PC-3 (cell line): Measurements from ENCODE around the gene GPS2. TPM values are rescaled to one million over a fixed set of nuclear protein-coding genes. Genes with fewer than 3 reads are reported as not detected.

Source experiments
- ATAC-seq: fragments of 200-7000 bp; cut with Tn5 transposase; 2 replicates; pipeline ENCODE4 v1.9.1; 2020; ENCODE audit warnings: mild to moderate bottlenecking, moderate library complexity
- BruUV-seq: library from RNA; stranded (reverse); fragments of 400-500 nt; replicated peaks from 2 replicates; lab custom pipeline; 2021; lab: Mats Ljungman, UMichigan
- CTCF ChIA-PET: fragments of 300-600 bp; sonication (Branson Sonifier 250); formaldehyde crosslinking; loops from one replicate; lab custom pipeline; 2022; ENCODE audit warnings: antibody characterized with exemption; lab: Charles Lee
- POLR2A ChIA-PET: fragments of 300-600 bp; sonication (Branson Sonifier 250); formaldehyde crosslinking; loops from one replicate; lab custom pipeline; 2022; ENCODE audit warnings: antibody characterized with exemption; ENCODE audit not compliant: unreplicated experiment; lab: Charles Lee
- DNase-seq: peaks from one replicate; pipeline ENCODE4 v3.0.0-alpha.2; 2015
- H2AFZ ChIP-seq: fragments of 300-600 bp; sonication (generic); 2 replicates; pipeline ENCODE4 v1.6.0; 2016; ENCODE audit warnings: antibody characterized with exemption, low read length
- H3F3A ChIP-seq: fragments of 300-600 bp; sonication (generic); one replicate; pipeline ENCODE4 v1.6.0; 2017; ENCODE audit warnings: antibody characterized with exemption, low read length, control low read depth, mild to moderate bottlenecking; ENCODE audit not compliant: unreplicated experiment
- H3K27ac ChIP-seq: fragments of 300-600 bp; sonication (generic); 2 replicates; pipeline ENCODE4 v1.5.1; 2016; ENCODE audit warnings: mild to moderate bottlenecking, low read length
- H3K27me3 ChIP-seq: fragments of 300-600 bp; sonication (generic); 2 replicates; pipeline ENCODE4 v1.6.1; 2016; ENCODE audit warnings: low read length, mixed read lengths
- H3K36me3 ChIP-seq: fragments of 300-600 bp; sonication (generic); 2 replicates; pipeline ENCODE4 v1.6.1; 2016; ENCODE audit warnings: low read depth, mixed run types, low read length, mixed read lengths
- H3K4me1 ChIP-seq: fragments of 300-600 bp; sonication (generic); 2 replicates; pipeline ENCODE4 v1.5.1; 2016; ENCODE audit warnings: low read length; ENCODE audit not compliant: insufficient read depth
- H3K4me2 ChIP-seq: fragments of 300-600 bp; sonication (generic); 2 replicates; pipeline ENCODE4 v1.6.0; 2016; ENCODE audit warnings: low read length
- H3K4me3 ChIP-seq: fragments of 300-600 bp; sonication (generic); 2 replicates; pipeline ENCODE4 v1.5.1; 2016; ENCODE audit warnings: mild to moderate bottlenecking, low read length, mixed read lengths
- H3K79me2 ChIP-seq: fragments of 300-600 bp; sonication (generic); 2 replicates; pipeline ENCODE4 v1.6.1; 2017; ENCODE audit warnings: low read length, mixed read lengths
- H3K9ac ChIP-seq: fragments of 300-600 bp; sonication (generic); 2 replicates; pipeline ENCODE4 v1.6.0; 2016; ENCODE audit warnings: mild to moderate bottlenecking, low read length
- H3K9me2 ChIP-seq: fragments of 300-600 bp; sonication (generic); replicated peaks from 2 replicates; pipeline ENCODE4 v1.6.1; 2016; ENCODE audit warnings: mixed run types, low read length, mixed read lengths
- H3K9me3 ChIP-seq: fragments of 300-600 bp; sonication (generic); 2 replicates; pipeline ENCODE4 v1.6.1; 2016; ENCODE audit warnings: low read length, mixed read lengths
- H4K20me1 ChIP-seq: fragments of 300-600 bp; sonication (generic); 2 replicates; pipeline ENCODE4 v1.6.1; 2016; ENCODE audit warnings: low read length, mixed read lengths
- CTCF ChIP-seq: fragments of 300-600 bp; sonication (generic); conservative IDR thresholded peaks from 2 replicates; pipeline ENCODE4 v1.5.1; 2017; ENCODE audit warnings: antibody characterized with exemption, low read depth, mild to moderate bottlenecking, low read length
- EZH2 ChIP-seq: fragments of 300-600 bp; sonication (generic); IDR thresholded peaks from one replicate; pipeline ENCODE4 v1.6.1; 2017; ENCODE audit warnings: antibody characterized with exemption, mild to moderate bottlenecking, low read length; ENCODE audit not compliant: unreplicated experiment
- EZH2phosphoT487 ChIP-seq: fragments of 300-600 bp; sonication (generic); IDR thresholded peaks from 2 replicates; pipeline ENCODE4 v1.6.1; 2018; ENCODE audit warnings: mild to moderate bottlenecking, antibody characterized with exemption, low read length, borderline replicate concordance
- intact Hi-C: fragments of 100-400 bp; cut with micrococcal nuclease; formaldehyde crosslinking; loops from 2 replicates; pipeline ENCODE4 v1.9.0; 2023
- total RNA-seq: library from RNA; depleted of rRNA; stranded (reverse); fragments of >200 nt; gene quantifications from 2 replicates; pipeline ENCODE4 v1.2.3, GENCODE V29; 2014

The GPS2 gene
- total RNA-seq, 1 experiment from 2014 or later, result 30.8 TPM

GRCh38 chr17:7318121-7318860 lies 3.1 kb upstream of the GPS2 start:
- Histone ChIP-seq H4K20me1 (peaks cover 5% of the 10 kb centered on the region; the same call in 1 of the 2 replicates), H3K4me1 (peaks cover 6% of the 10 kb centered on the region; the same call in 1 of the 2 replicates), H3F3A (peaks cover 3% of the 10 kb centered on the region), H3K9ac (no peak overlapping the region), H3K27ac (no peak overlapping the region), H3K9me2 (no peaks in the 10 kb centered on the region), H2AFZ (no peak overlapping the region), H3K9me3 (no peaks in the 10 kb centered on the region), H3K27me3 (no peaks in the 10 kb centered on the region), H3K79me2 (no peaks in the 10 kb centered on the region; the same call in 1 of the 2 replicates), H3K36me3 (peaks cover 3% of the 10 kb centered on the region; the same call in 1 of the 2 replicates), H3K4me3 (no peak overlapping the region), H3K4me2 (no peak overlapping the region)
- no TSS peak for BruUV-seq
- CTCF ChIA-PET, result no interaction called here
- POLR2A ChIA-PET, result no interaction called here
- no peak for TF ChIP-seq EZH2phosphoT487
- no peak for TF ChIP-seq CTCF
- TF ChIP-seq EZH2, result no peak
- DNase-seq (no peak), ATAC-seq (no peak)
- intact Hi-C loops, result no loop called here

- ATAC-seq (no peak), DNase-seq (no peak)
- peaks cover 7% of the 10 kb centered on the region for H3K79me2 ChIP-seq
- no peak overlapping the region for H2AFZ ChIP-seq
- ChIA-PET CTCF (no interaction called here), POLR2A (no interaction called here)
- BruUV-seq, result no TSS peak
- peaks cover 9% of the 10 kb centered on the region for H3F3A ChIP-seq
- no peak overlapping the region for H3K4me3 ChIP-seq
- no peaks in the 10 kb centered on the region for H3K9me2 ChIP-seq
- H3K9ac ChIP-seq, result no peak overlapping the region
- H3K36me3 ChIP-seq, result peaks cover 6% of the 10 kb centered on the region
- H3K27me3 ChIP-seq, result no peaks in the 10 kb centered on the region
- H3K4me1 ChIP-seq, result peaks cover 6% of the 10 kb centered on the region; the same call in 1 of the 2 replicates
- no peak overlapping the region for H3K4me2 ChIP-seq
- TF ChIP-seq CTCF (no peak), EZH2phosphoT487 (no peak), EZH2 (no peak)
- H4K20me1 ChIP-seq, result peaks cover 15% of the 10 kb centered on the region; the same call in 1 of the 2 replicates
- H3K27ac ChIP-seq, result no peak overlapping the region
- H3K9me3 ChIP-seq, result no peaks in the 10 kb centered on the region
- intact Hi-C loops, result no loop called here
Observed at GRCh38 chr17:7317161-7317803, 2.1 kb upstream of the GPS2 start.
